Trophoblast cell (in vitro differentiated cells and primary cell): ENCODE results near the gene STKLD1.

ENCODE experiments used
- DNase-seq, 2 donors: peaks; one replicate each; pipeline ENCODE4 v3.0.0-alpha.2; 2016
- H2AFZ ChIP-seq: 2 replicates; pipeline ENCODE4 v1.6.1; 2013; ENCODE audit warnings: low read length, moderate library complexity, mild to moderate bottlenecking; ENCODE audit not compliant: insufficient read depth, poor library complexity
- H2AK5ac ChIP-seq: 2 replicates; pipeline ENCODE4 v1.6.1; 2013; ENCODE audit warnings: mild to moderate bottlenecking, low read length
- H2BK120ac ChIP-seq: 2 replicates; pipeline ENCODE4 v1.6.1; 2013; ENCODE audit warnings: low read length, mild to moderate bottlenecking, moderate library complexity; ENCODE audit not compliant: insufficient read depth, poor library complexity
- H2BK12ac ChIP-seq: 2 replicates; pipeline ENCODE4 v1.6.1; 2013; ENCODE audit warnings: mild to moderate bottlenecking, low read length, moderate library complexity
- H2BK5ac ChIP-seq: 2 replicates; pipeline ENCODE4 v1.6.1; 2013; ENCODE audit warnings: low read length, low read depth, moderate library complexity, mild to moderate bottlenecking; ENCODE audit not compliant: poor library complexity
- H3K14ac ChIP-seq: 2 replicates; pipeline ENCODE4 v1.6.1; 2013; ENCODE audit warnings: mild to moderate bottlenecking, low read length
- H3K18ac ChIP-seq: 2 replicates; pipeline ENCODE4 v1.6.1; 2013; ENCODE audit warnings: mild to moderate bottlenecking, low read length
- H3K23ac ChIP-seq: 2 replicates; pipeline ENCODE4 v1.6.1; 2013; ENCODE audit warnings: low read length
- H3K27ac ChIP-seq: 2 replicates; pipeline ENCODE4 v1.5.1; 2013; ENCODE audit warnings: low read depth, mild to moderate bottlenecking, inconsistent platforms, low read length, moderate library complexity
- H3K27me3 ChIP-seq: 2 replicates; pipeline ENCODE4 v1.6.1; 2013; ENCODE audit warnings: inconsistent platforms, mild to moderate bottlenecking, low read length, moderate library complexity; ENCODE audit not compliant: insufficient read depth
- H3K36me3 ChIP-seq, 2 experiments: 1 replicate in 1 of 2; 2 replicates in 1 of 2; pipeline ENCODE4 v1.6.1; 2013; ENCODE audit warnings: low read length in 2 of 2, mild to moderate bottlenecking in 2 of 2, moderate library complexity in 1 of 2; ENCODE audit not compliant: insufficient read depth in 2 of 2, control insufficient read depth in 1 of 2
- H3K4ac ChIP-seq: 2 replicates; pipeline ENCODE4 v1.6.1; 2013; ENCODE audit warnings: low read depth, mild to moderate bottlenecking, low read length, moderate library complexity
- H3K4me1 ChIP-seq, 2 experiments: 1 replicate in 1 of 2; 2 replicates in 1 of 2; pipeline ENCODE4 v1.6.1; 2013; ENCODE audit warnings: low read length in 2 of 2, mild to moderate bottlenecking in 2 of 2, moderate library complexity in 1 of 2; ENCODE audit not compliant: insufficient read depth in 2 of 2, control insufficient read depth in 1 of 2
- H3K4me2 ChIP-seq: 2 replicates; pipeline ENCODE4 v1.6.1; 2013; ENCODE audit warnings: inconsistent platforms, mild to moderate bottlenecking, low read length, moderate library complexity
- H3K4me3 ChIP-seq: 2 replicates; pipeline ENCODE4 v1.5.1; 2013; ENCODE audit warnings: mild to moderate bottlenecking, low read depth, low read length, inconsistent platforms
- H3K79me1 ChIP-seq: one replicate; pipeline ENCODE4 v1.6.1; 2013; ENCODE audit warnings: low read length
- H3K79me2 ChIP-seq: 2 replicates; pipeline ENCODE4 v1.6.1; 2013; ENCODE audit warnings: low read length, mild to moderate bottlenecking; ENCODE audit not compliant: control insufficient read depth, insufficient read depth, poor library complexity
- H3K9ac ChIP-seq: 2 replicates; pipeline ENCODE4 v1.6.1; 2013; ENCODE audit warnings: mild to moderate bottlenecking, low read length
- H3K9me3 ChIP-seq: 2 replicates; pipeline ENCODE4 v1.6.1; 2013; ENCODE audit warnings: low read depth, mild to moderate bottlenecking, control low read depth, inconsistent platforms, low read length; ENCODE audit not compliant: insufficient read depth
- H4K12ac ChIP-seq: 2 replicates; pipeline ENCODE4 v1.6.1; 2013; ENCODE audit warnings: low read depth, mild to moderate bottlenecking, low read length, moderate library complexity
- H4K8ac ChIP-seq: 2 replicates; pipeline ENCODE4 v1.6.1; 2013; ENCODE audit warnings: low read depth, mild to moderate bottlenecking, low read length, moderate library complexity
- H4K91ac ChIP-seq: one replicate; pipeline ENCODE4 v1.6.1; 2013; ENCODE audit warnings: low read depth, mild to moderate bottlenecking, low read length, moderate library complexity
- WGBS: extraction: QIAGEN DNeasy Blood & Tissue Kit; methylation state at CpG from one replicate; pipeline ENCODE4 v1.1.7; 2013; ENCODE audit warnings: missing lambda C conversion rate; ENCODE audit not compliant: insufficient read length, insufficient coverage; ENCODE audit errors: extremely low coverage; 5-methylcytosine and 5-hydroxymethylcytosine counted together

STKLD1 gene

GRCh38 chr9:133361507-133362092 is 14.6 kb upstream of the STKLD1 start:
- peaks cover 71 to 81% of the 10 kb centered on the region in 2 experiments for H3K36me3 ChIP-seq
- DNase-seq: no peak
- no peak overlapping the region for H2BK5ac ChIP-seq
- no CpG with 5 or more reads among the region's 13 CpGs for WGBS
- H3K14ac ChIP-seq: no peak overlapping the region
- no peak overlapping the region for H3K9ac ChIP-seq
- peaks cover 1% of the 10 kb centered on the region for H3K9me3 ChIP-seq
- no peaks in the 10 kb centered on the region for H3K79me1 ChIP-seq
- H3K79me2 ChIP-seq: no peaks in the 10 kb centered on the region
- no peak overlapping the region for H3K23ac ChIP-seq
- no peak overlapping the region for H3K4me3 ChIP-seq
- no peak overlapping the region for H2BK120ac ChIP-seq
- H3K18ac ChIP-seq: no peak overlapping the region
- no peaks in the 10 kb centered on the region for H3K27me3 ChIP-seq
- H2BK12ac ChIP-seq: no peak overlapping the region
- H4K8ac ChIP-seq: no peak overlapping the region
- H4K12ac ChIP-seq: no peak overlapping the region
- no peak overlapping the region for H3K4ac ChIP-seq
- H3K27ac ChIP-seq: no peak overlapping the region
- no peak overlapping the region for H2AFZ ChIP-seq
- no peak overlapping the region for H4K91ac ChIP-seq
- H2AK5ac ChIP-seq: no peak overlapping the region
- peaks cover 9 to 17% of the 10 kb centered on the region in 2 experiments for H3K4me1 ChIP-seq
- no peak overlapping the region for H3K4me2 ChIP-seq

DNA sequence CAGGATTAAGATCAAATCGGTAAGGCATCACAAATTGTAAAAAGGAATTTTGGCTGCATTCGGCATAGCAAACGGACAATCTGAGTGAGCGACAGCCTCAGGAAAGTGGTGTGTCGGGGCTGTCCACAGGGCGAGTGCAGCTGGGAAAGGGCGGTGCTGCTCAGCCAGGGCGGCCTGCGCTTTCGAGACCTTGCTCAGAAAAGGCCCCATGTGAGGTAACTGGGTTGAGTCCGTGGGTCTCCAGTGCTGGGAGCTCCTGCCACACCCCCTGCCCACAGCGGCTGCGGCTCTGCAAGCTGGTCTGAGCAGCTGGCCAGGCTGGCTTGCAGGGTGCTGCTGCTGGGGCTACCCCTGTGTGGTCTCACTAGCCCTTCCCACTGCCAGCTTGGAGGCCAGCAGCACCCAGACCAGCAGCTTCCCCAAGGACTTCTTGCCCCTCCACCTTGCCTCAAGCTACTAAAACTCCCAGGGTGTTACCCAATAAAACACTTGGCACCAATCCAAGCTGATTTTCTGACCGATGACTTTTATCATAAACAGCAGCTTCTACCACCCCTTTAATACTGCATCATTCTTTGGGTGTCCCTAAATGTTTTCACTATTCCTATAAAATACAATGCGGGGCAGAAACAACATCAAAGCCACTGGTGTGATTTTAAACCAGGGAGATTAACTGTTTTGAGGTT is 13.7 kb upstream of the STKLD1 start:
- Histone ChIP-seq H2BK12ac (no peak overlapping the region), H3K18ac (no peak overlapping the region), H2BK120ac (no peak overlapping the region), H3K4me3 (no peak overlapping the region), H3K4me1 (peaks cover 7 to 10% of the 10 kb centered on the region in 2 experiments), H4K8ac (no peak overlapping the region), H3K27me3 (no peaks in the 10 kb centered on the region), H4K91ac (no peak overlapping the region), H3K36me3 (peaks cover 78 to 90% of the 10 kb centered on the region in 2 experiments), H3K4ac (no peak overlapping the region), H3K23ac (no peak overlapping the region), H4K12ac (no peak overlapping the region), H3K14ac (no peak overlapping the region), H3K4me2 (no peak overlapping the region), H2BK5ac (no peak overlapping the region), H2AFZ (no peak overlapping the region), H3K79me2 (no peaks in the 10 kb centered on the region), H3K79me1 (no peaks in the 10 kb centered on the region), H3K9ac (no peak overlapping the region), H3K9me3 (peaks cover 1% of the 10 kb centered on the region), H2AK5ac (no peak overlapping the region), H3K27ac (no peak overlapping the region)
- no CpG with 5 or more reads among the region's 15 CpGs for WGBS
- no peak for DNase-seq

DNA sequence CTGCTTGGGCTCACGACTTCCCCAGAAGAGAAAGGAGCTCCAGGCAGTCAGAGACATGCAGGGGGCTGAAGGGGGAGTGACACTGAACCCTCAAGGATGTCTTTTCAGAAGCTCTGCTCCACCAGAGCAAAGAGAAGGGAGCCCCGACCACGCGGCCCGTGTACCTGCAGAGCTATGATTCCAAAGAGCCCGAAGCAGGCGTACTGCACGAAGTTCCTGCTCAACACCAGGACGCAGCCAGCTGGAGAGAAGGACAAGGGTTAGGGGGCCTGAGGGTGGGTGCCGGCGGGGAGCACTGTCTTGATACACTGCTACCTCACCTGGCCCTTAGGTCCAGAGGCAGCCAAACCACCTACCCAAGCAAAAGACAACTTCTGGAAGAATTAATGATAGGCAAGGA is 9.7 kb upstream of the STKLD1 start:
- H4K8ac ChIP-seq: no peak overlapping the region
- no peak overlapping the region for H3K23ac ChIP-seq
- no peak overlapping the region for H3K4me3 ChIP-seq
- H3K18ac ChIP-seq: no peak overlapping the region
- peaks cover 18% of the 10 kb centered on the region for H3K79me2 ChIP-seq
- H4K91ac ChIP-seq: no peak overlapping the region
- no CpG with 5 or more reads among the region's 11 CpGs for WGBS
- no peak overlapping the region for H3K9ac ChIP-seq
- H3K27ac ChIP-seq: no peak overlapping the region
- no peak overlapping the region for H2BK120ac ChIP-seq
- no peak overlapping the region for H3K4me2 ChIP-seq
- H2AK5ac ChIP-seq: no peak overlapping the region
- H3K9me3 ChIP-seq: peaks cover 1% of the 10 kb centered on the region
- peaks cover 6 to 7% of the 10 kb centered on the region in 2 experiments for H3K4me1 ChIP-seq
- H3K4ac ChIP-seq: no peak overlapping the region
- no peak overlapping the region for H2AFZ ChIP-seq
- H3K36me3 ChIP-seq: peaks cover 80 to 91% of the 10 kb centered on the region in 2 experiments
- H3K79me1 ChIP-seq: no peaks in the 10 kb centered on the region
- H2BK5ac ChIP-seq: no peak overlapping the region
- no peaks in the 10 kb centered on the region for H3K27me3 ChIP-seq
- no peak overlapping the region for H2BK12ac ChIP-seq
- H3K14ac ChIP-seq: no peak overlapping the region
- H4K12ac ChIP-seq: peak overlapping the region; percentile 33
- no peak for DNase-seq

GRCh38 chr9:133367221-133367620 is 8.9 kb upstream of the STKLD1 start:
- Histone ChIP-seq H3K9me3 (peaks cover 1% of the 10 kb centered on the region), H3K27me3 (no peaks in the 10 kb centered on the region)
- no CpG with 5 or more reads among the region's 22 CpGs for WGBS

More at GRCh38 chr9:133367221-133367620, 8.9 kb upstream of the STKLD1 start:
- Histone ChIP-seq H3K23ac (no peak overlapping the region), H3K4ac (no peak overlapping the region), H2BK5ac (no peak overlapping the region), H3K79me1 (no peaks in the 10 kb centered on the region), H3K36me3 (peaks cover 78 to 89% of the 10 kb centered on the region in 2 experiments), H3K18ac (no peak overlapping the region), H3K4me2 (no peak overlapping the region), H4K12ac (no peak overlapping the region), H2BK12ac (no peak overlapping the region), H4K8ac (no peak overlapping the region), H2AK5ac (no peak overlapping the region), H3K4me1 (peaks cover 6 to 7% of the 10 kb centered on the region in 2 experiments), H3K14ac (no peak overlapping the region), H3K9ac (no peak overlapping the region), H2AFZ (no peak overlapping the region), H2BK120ac (no peak overlapping the region), H4K91ac (no peak overlapping the region), H3K79me2 (peaks cover 21% of the 10 kb centered on the region), H3K27ac (no peak overlapping the region), H3K4me3 (no peak overlapping the region)
- no peak for DNase-seq
